ENCODE data around the gene DTD1. TPM values are rescaled to one million over a fixed set of nuclear protein-coding genes. Genes with fewer than 3 reads are reported as not detected.

DTD1 gene
- polyA plus RNA-seq, 2 donors, result 9.7 to 27.4 TPM

DNA sequence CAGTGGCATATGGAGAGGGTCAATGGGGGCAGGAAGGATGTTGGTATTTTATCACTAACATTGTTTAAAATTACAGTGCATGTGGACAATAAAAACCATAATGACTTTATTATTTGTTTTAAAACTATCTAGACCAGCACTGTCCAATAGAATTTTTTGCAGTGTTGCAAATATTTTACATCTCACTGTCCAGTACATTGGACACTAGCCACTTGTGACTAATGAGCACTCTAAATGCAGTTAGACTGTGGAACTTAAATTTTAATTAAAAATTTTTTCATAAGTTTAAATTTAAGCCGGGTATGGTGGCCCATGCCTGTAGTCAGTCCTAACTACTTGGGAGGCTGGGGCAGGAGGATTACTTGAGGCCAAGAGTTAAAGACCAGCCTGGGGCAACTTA lies 101.7 kb downstream of the DTD1 start:
- Histone ChIP-seq H3K36me3 (ENCODE audit: control insufficient read depth in 2 of 2, insufficient read depth in 2 of 2, low read length in 1 of 2) (no peaks in the 10 kb centered on the region), H3K4me3 (ENCODE audit: low read depth in 1 of 2, low read length in 2 of 2) (no peak overlapping the region), H3K4me1 (ENCODE audit: control insufficient read depth in 2 of 2, insufficient read depth in 2 of 2, low read length in 1 of 2) (no peaks in the 10 kb centered on the region), H3K27me3 (ENCODE audit: control insufficient read depth in 1 of 2, insufficient read depth in 2 of 2, low read length in 2 of 2) (no peaks in the 10 kb centered on the region), H3K9me3 (ENCODE audit: control insufficient read depth in 2 of 2, insufficient read depth in 1 of 2, low read depth in 1 of 2, low read length in 1 of 2) (no peaks in the 10 kb centered on the region), H3K27ac (ENCODE audit: low read depth in 2 of 2, low read length in 1 of 2) (no peak overlapping the region)
- WGBS, 2 donors, result 87 to 94% methylated on average over 1 of the region's 1 CpG

DNA sequence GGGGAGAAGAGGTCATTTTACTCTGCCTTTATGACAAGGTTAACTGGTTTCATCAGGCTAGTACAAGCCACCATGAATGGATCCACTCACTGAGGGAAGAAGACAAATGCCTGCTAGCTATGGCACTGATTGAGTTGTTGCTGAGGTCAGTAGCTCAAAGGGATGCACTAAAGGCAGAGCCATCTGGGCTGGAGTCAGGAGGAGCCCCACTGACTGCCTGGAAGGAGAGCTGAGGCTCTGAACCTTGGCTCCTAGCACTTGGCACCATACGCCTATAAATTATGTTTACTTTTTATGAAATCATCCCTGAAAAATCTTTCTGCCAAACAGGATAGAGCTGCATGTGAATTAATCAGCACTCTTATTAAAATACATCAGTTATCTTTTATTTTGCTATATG lies 104.6 kb downstream of the DTD1 start:
- H3K36me3 ChIP-seq (ENCODE audit: control insufficient read depth in 2 of 2, insufficient read depth in 2 of 2, low read length in 1 of 2), result no peaks in the 10 kb centered on the region
- H3K9me3 ChIP-seq (ENCODE audit: control insufficient read depth in 2 of 2, insufficient read depth in 1 of 2, low read depth in 1 of 2, low read length in 1 of 2), result no peaks in the 10 kb centered on the region
- no peaks in the 10 kb centered on the region for H3K4me1 ChIP-seq (ENCODE audit: control insufficient read depth in 2 of 2, insufficient read depth in 2 of 2, low read length in 1 of 2)
- H3K27me3 ChIP-seq (ENCODE audit: control insufficient read depth in 1 of 2, insufficient read depth in 2 of 2, low read length in 2 of 2), result no peaks in the 10 kb centered on the region
- H3K4me3 ChIP-seq (ENCODE audit: low read depth in 1 of 2, low read length in 2 of 2), result no peak overlapping the region
- 43 to 45% methylated on average over 1 of the region's 1 CpG for WGBS, 2 donors
- no peak overlapping the region for H3K27ac ChIP-seq (ENCODE audit: low read depth in 2 of 2, low read length in 1 of 2)

DNA sequence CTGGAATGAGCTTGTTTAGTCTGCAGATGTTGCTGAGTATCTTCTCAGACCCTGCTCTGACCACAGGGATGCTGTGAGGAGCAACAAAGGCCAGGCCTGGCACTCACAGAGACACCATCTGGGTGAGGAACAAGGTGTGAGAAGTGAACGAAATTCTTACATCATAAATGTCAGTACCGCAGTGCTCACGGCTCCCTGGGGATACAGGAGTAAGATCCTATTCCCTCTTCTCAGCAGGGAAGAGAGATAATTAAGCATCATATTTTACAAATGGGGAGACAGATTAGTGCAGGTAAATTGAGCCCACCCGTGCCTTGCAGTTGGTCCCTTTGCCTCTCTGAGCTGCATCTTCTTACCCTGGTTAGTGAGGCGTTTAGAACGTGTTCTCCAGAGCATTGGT lies 106.2 kb downstream of the DTD1 start:
- Histone ChIP-seq H3K36me3 (ENCODE audit: control insufficient read depth in 2 of 2, insufficient read depth in 2 of 2, low read length in 1 of 2) (no peaks in the 10 kb centered on the region), H3K4me1 (ENCODE audit: control insufficient read depth in 2 of 2, insufficient read depth in 2 of 2, low read length in 1 of 2) (no peaks in the 10 kb centered on the region), H3K27me3 (ENCODE audit: control insufficient read depth in 1 of 2, insufficient read depth in 2 of 2, low read length in 2 of 2) (no peaks in the 10 kb centered on the region), H3K27ac (ENCODE audit: low read depth in 2 of 2, low read length in 1 of 2) (no peak overlapping the region), H3K4me3 (ENCODE audit: low read depth in 1 of 2, low read length in 2 of 2) (no peak overlapping the region), H3K9me3 (ENCODE audit: control insufficient read depth in 2 of 2, insufficient read depth in 1 of 2, low read depth in 1 of 2, low read length in 1 of 2) (no peaks in the 10 kb centered on the region)
- 94 to 95% methylated on average over 6 of the region's 6 CpGs for WGBS, 2 donors

DNA sequence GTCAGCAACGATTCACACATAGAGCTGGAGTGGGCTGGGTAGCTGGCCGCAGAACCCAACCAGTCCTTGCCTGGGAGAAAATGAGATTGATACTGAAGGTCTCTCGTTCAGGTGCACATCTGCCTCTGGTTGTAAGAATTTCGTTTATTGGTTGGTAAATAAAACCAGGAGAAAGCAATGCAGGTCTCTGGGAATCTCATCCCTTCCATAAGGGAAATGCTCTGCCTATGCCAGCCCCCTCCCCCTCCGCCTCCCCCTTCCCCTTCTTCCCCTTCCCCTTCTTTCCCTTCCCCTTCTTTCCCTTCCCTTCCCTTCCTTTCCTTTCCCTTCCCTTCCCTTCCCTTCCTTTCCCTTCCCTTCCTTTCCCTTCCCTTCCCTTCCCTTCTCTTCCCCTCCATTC lies 107.3 kb downstream of the DTD1 start:
- H3K4me3 ChIP-seq (ENCODE audit: low read depth in 1 of 2, low read length in 2 of 2), result no peak overlapping the region
- WGBS, 2 donors, result 77 to 80% methylated on average over 5 of the region's 5 CpGs
- H3K4me1 ChIP-seq (ENCODE audit: control insufficient read depth in 2 of 2, insufficient read depth in 2 of 2, low read length in 1 of 2), result no peaks in the 10 kb centered on the region
- H3K9me3 ChIP-seq (ENCODE audit: control insufficient read depth in 2 of 2, insufficient read depth in 1 of 2, low read depth in 1 of 2, low read length in 1 of 2), result no peaks in the 10 kb centered on the region
- H3K27ac ChIP-seq (ENCODE audit: low read depth in 2 of 2, low read length in 1 of 2), result no peak overlapping the region
- no peaks in the 10 kb centered on the region for H3K27me3 ChIP-seq (ENCODE audit: control insufficient read depth in 1 of 2, insufficient read depth in 2 of 2, low read length in 2 of 2)
- no peaks in the 10 kb centered on the region for H3K36me3 ChIP-seq (ENCODE audit: control insufficient read depth in 2 of 2, insufficient read depth in 2 of 2, low read length in 1 of 2)

DNA sequence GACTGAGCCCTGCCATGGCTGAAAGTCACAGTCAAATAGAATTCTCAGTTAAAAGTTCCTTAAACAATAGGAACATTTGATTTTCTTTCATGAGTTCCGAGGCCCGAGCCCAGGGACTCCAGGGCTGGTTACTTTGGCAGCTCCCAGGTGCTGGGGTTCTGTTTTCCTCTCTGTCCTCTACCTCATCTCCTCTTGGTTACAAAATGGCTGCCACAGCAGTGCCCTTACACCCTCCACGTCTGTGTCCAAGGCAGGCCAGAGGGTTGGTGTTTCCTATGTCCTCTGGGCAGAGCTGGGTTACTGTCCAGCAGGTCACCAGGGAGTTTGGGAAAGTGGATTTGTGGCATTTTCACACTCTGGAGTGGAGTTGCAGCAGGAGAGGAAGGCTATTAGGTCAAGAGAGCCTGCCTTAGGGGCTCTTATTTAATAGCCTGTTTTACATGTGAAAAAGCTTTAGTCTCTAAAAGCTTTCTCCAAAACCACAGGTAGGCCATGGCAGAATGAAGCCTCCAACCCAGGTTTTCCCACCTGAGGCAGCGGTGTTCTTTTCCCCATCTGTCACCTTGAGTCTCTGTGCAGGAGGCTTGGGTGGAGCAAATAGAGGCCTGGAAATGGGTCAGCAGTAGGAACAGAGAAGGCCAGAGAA lies 111.0 kb downstream of the DTD1 start:
- no peaks in the 10 kb centered on the region for H3K27me3 ChIP-seq (ENCODE audit: control insufficient read depth in 1 of 2, insufficient read depth in 2 of 2, low read length in 2 of 2)
- H3K27ac ChIP-seq (ENCODE audit: low read depth in 2 of 2, low read length in 1 of 2), result no peak overlapping the region
- no peak overlapping the region for H3K4me3 ChIP-seq (ENCODE audit: low read depth in 1 of 2, low read length in 2 of 2)
- no peaks in the 10 kb centered on the region for H3K4me1 ChIP-seq (ENCODE audit: control insufficient read depth in 2 of 2, insufficient read depth in 2 of 2, low read length in 1 of 2)
- no peaks in the 10 kb centered on the region for H3K36me3 ChIP-seq (ENCODE audit: control insufficient read depth in 2 of 2, insufficient read depth in 2 of 2, low read length in 1 of 2)
- 91 to 95% methylated on average over 4 of the region's 4 CpGs for WGBS, 2 donors
- H3K9me3 ChIP-seq (ENCODE audit: control insufficient read depth in 2 of 2, insufficient read depth in 1 of 2, low read depth in 1 of 2, low read length in 1 of 2), result no peaks in the 10 kb centered on the region

DNA sequence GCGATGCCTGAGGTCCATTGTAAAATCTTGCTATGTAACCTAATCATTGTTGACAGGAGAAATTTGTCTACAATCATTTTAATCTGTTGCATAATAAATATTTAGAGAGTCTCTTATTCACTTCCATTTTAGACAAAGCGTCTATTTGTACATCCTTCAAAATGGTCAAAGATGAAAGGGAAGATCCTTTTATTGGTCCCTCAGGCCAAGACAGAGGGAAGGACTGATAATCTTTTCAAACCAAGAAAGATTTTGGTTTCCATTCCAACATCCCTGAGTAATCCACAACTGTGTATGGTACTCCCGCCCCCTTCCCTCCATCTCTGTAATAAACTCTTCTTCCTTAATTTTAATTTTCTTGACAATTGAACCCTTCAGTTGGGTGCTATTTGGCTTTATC lies 114.1 kb downstream of the DTD1 start:
- 82 to 92% methylated on average over 3 of the region's 3 CpGs for WGBS, 2 donors
- H3K4me3 ChIP-seq (ENCODE audit: low read depth in 1 of 2, low read length in 2 of 2), result no peak overlapping the region
- no peaks in the 10 kb centered on the region for H3K36me3 ChIP-seq (ENCODE audit: control insufficient read depth in 2 of 2, insufficient read depth in 2 of 2, low read length in 1 of 2)
- H3K4me1 ChIP-seq (ENCODE audit: control insufficient read depth in 2 of 2, insufficient read depth in 2 of 2, low read length in 1 of 2), result no peaks in the 10 kb centered on the region
- no peaks in the 10 kb centered on the region for H3K9me3 ChIP-seq (ENCODE audit: control insufficient read depth in 2 of 2, insufficient read depth in 1 of 2, low read depth in 1 of 2, low read length in 1 of 2)
- H3K27ac ChIP-seq (ENCODE audit: low read depth in 2 of 2, low read length in 1 of 2), result no peak overlapping the region
- H3K27me3 ChIP-seq (ENCODE audit: control insufficient read depth in 1 of 2, insufficient read depth in 2 of 2, low read length in 2 of 2), result no peaks in the 10 kb centered on the region

DNA sequence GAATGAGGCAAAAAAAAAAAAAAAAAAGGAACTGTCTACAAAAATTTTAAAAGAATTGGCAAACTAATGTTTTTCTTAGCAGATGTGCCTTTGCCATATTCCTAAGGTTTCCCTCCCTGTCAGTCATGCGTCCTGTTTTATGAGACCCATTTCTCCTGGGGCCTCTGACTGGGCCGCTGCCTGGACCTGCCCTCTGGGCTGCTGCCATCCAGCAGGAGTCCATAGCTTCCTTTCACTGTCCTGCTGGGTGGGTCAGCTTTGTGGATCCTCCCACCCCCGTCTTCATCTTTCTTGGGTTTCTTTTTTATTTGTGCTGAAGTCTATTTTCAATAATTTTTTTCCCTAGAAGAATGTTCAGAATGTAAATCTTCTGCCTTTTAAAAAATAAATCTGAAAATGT lies 114.9 kb downstream of the DTD1 start:
- H3K4me3 ChIP-seq (ENCODE audit: low read depth in 1 of 2, low read length in 2 of 2), result no peak overlapping the region
- WGBS, 2 donors, result 36 to 39% methylated on average over 3 of the region's 3 CpGs
- H3K27ac ChIP-seq (ENCODE audit: low read depth in 2 of 2, low read length in 1 of 2), result no peak overlapping the region
- H3K27me3 ChIP-seq (ENCODE audit: control insufficient read depth in 1 of 2, insufficient read depth in 2 of 2, low read length in 2 of 2), result no peaks in the 10 kb centered on the region
- no peaks in the 10 kb centered on the region for H3K36me3 ChIP-seq (ENCODE audit: control insufficient read depth in 2 of 2, insufficient read depth in 2 of 2, low read length in 1 of 2)
- no peaks in the 10 kb centered on the region for H3K4me1 ChIP-seq (ENCODE audit: control insufficient read depth in 2 of 2, insufficient read depth in 2 of 2, low read length in 1 of 2)
- no peaks in the 10 kb centered on the region for H3K9me3 ChIP-seq (ENCODE audit: control insufficient read depth in 2 of 2, insufficient read depth in 1 of 2, low read depth in 1 of 2, low read length in 1 of 2)

DNA sequence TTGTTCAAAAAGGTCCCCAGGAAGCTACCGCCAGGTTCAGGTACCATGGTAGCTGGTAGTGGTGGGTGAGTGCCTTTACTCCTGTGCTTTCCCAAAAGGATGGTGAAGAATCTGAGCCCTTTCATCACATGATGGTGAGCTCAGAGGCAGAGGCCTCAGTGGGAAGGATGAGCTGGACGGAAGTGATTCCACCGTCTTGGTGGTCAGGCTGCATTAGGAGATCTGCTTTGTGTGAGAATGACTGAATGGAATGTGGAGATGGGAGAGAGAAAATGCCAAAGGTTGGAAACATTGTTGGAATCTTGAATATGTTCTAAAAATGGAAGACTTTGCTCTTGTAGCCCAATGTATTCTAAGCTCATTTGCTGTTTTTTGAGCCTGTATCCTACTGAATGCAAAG lies 117.6 kb downstream of the DTD1 start:
- Histone ChIP-seq H3K27me3 (ENCODE audit: control insufficient read depth in 1 of 2, insufficient read depth in 2 of 2, low read length in 2 of 2) (no peaks in the 10 kb centered on the region), H3K27ac (ENCODE audit: low read depth in 2 of 2, low read length in 1 of 2) (no peak overlapping the region), H3K4me1 (ENCODE audit: control insufficient read depth in 2 of 2, insufficient read depth in 2 of 2, low read length in 1 of 2) (no peaks in the 10 kb centered on the region), H3K4me3 (ENCODE audit: low read depth in 1 of 2, low read length in 2 of 2) (no peak overlapping the region), H3K9me3 (ENCODE audit: control insufficient read depth in 2 of 2, insufficient read depth in 1 of 2, low read depth in 1 of 2, low read length in 1 of 2) (no peaks in the 10 kb centered on the region), H3K36me3 (ENCODE audit: control insufficient read depth in 2 of 2, insufficient read depth in 2 of 2, low read length in 1 of 2) (no peaks in the 10 kb centered on the region)
- 81 to 82% methylated on average over 3 of the region's 3 CpGs for WGBS, 2 donors

DNA sequence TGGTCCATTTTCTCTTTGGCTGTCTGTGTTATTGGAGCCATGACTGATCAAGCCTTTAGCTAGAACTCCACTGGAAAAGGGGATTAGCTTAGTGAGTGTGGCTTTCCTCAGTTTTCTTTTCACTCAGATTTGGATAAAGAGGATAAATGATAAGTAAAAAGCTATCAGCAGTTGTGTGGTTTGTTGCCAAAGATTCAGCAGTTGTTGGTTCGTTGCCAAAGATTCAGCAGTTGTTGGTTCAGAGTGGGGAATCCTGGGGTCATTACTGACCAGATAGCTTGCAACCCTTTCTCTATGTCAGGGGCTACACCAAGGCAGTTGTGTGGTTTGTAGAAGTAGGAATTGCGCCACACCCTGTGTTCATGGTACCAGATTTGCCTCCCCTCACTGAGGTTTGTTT lies 118.1 kb downstream of the DTD1 start:
- Histone ChIP-seq H3K9me3 (ENCODE audit: control insufficient read depth in 2 of 2, insufficient read depth in 1 of 2, low read depth in 1 of 2, low read length in 1 of 2) (no peaks in the 10 kb centered on the region), H3K4me3 (ENCODE audit: low read depth in 1 of 2, low read length in 2 of 2) (no peak overlapping the region), H3K27me3 (ENCODE audit: control insufficient read depth in 1 of 2, insufficient read depth in 2 of 2, low read length in 2 of 2) (no peaks in the 10 kb centered on the region), H3K4me1 (ENCODE audit: control insufficient read depth in 2 of 2, insufficient read depth in 2 of 2, low read length in 1 of 2) (no peaks in the 10 kb centered on the region), H3K36me3 (ENCODE audit: control insufficient read depth in 2 of 2, insufficient read depth in 2 of 2, low read length in 1 of 2) (no peaks in the 10 kb centered on the region), H3K27ac (ENCODE audit: low read depth in 2 of 2, low read length in 1 of 2) (no peak overlapping the region)
- WGBS, 2 donors, result 67 to 72% methylated on average over 2 of the region's 2 CpGs

DNA sequence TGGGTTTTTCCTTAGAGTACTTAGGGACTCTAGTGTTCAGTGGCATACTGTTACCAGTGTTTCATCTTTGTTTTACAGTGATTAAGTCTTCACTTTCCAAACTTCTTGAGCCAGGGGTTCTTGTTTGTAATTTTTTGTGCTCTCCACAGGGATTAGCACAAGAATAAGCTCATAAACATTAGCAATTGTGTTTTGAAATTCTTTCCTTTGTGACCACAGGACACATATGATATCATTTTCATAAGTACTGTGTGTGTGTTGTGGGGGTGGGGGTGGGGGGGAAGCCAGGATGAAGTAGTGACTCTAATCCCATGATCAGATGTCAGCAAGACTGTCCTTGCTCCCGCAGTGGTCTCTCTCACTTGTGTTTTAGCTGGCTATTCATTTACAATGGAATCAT lies 124.3 kb downstream of the DTD1 start:
- Histone ChIP-seq H3K4me1 (ENCODE audit: control insufficient read depth in 2 of 2, insufficient read depth in 2 of 2, low read length in 1 of 2) (no peaks in the 10 kb centered on the region), H3K9me3 (ENCODE audit: control insufficient read depth in 2 of 2, insufficient read depth in 1 of 2, low read depth in 1 of 2, low read length in 1 of 2) (no peaks in the 10 kb centered on the region), H3K36me3 (ENCODE audit: control insufficient read depth in 2 of 2, insufficient read depth in 2 of 2, low read length in 1 of 2) (peaks cover 0 to 2% of the 10 kb centered on the region in 2 donors), H3K4me3 (ENCODE audit: low read depth in 1 of 2, low read length in 2 of 2) (no peak overlapping the region), H3K27ac (ENCODE audit: low read depth in 2 of 2, low read length in 1 of 2) (no peak overlapping the region), H3K27me3 (ENCODE audit: control insufficient read depth in 1 of 2, insufficient read depth in 2 of 2, low read length in 2 of 2) (no peaks in the 10 kb centered on the region)
- WGBS, 2 donors, result 76 to 85% methylated on average over 1 of the region's 1 CpG
